Amniotic stem cell (primary cell): ENCODE measurements around the gene PLEKHN1.
"Not testable (repeated sequence)": the region's sequence is repeated elsewhere in the genome, so short reads cannot be mapped to it uniquely, and the experiment has no call there.

Source experiments
- DNase-seq: peaks from one replicate; lab custom pipeline; 2025; lab: John Stamatoyannopoulos, UW

The PLEKHN1 gene

GRCh38 chr1:993379-993995 lies 27.2 kb downstream of the PLEKHN1 start:
- DNase-seq, result no peak

- not testable (repeated sequence) for DNase-seq
These were observed 28.3 kb downstream of the PLEKHN1 start for GRCh38 chr1:994546-994945.

GRCh38 chr1:995665-996633 lies 29.7 kb downstream of the PLEKHN1 start:
- DNase-seq, result no peak

- no peak for DNase-seq
These were observed 30.8 kb downstream of the PLEKHN1 start for GRCh38 chr1:996851-997712.

GRCh38 chr1:997713-997992 lies 31.4 kb downstream of the PLEKHN1 start:
- no peak for DNase-seq

GRCh38 chr1:997993-998744 lies 31.9 kb downstream of the PLEKHN1 start:
- no peak for DNase-seq

- DNase-seq, result no peak
These were observed 32.4 kb downstream of the PLEKHN1 start for GRCh38 chr1:998745-998994.

- DNase-seq, result no peak
These were observed 32.9 kb downstream of the PLEKHN1 start for GRCh38 chr1:998995-999724.

GRCh38 chr1:999725-1000356 lies 33.6 kb downstream of the PLEKHN1 start, which contains the start of gene HES4:
Gene HES4, minus strand, starts transcription at chr1:1000097. Its CDS starts 124 bp downstream, at chr1:999973.
- DNase-seq, result peak; percentile 84

- DNase-seq, result peak; percentile 56
These were observed 34.2 kb downstream of the PLEKHN1 start for GRCh38 chr1:1000357-1001056.

GRCh38 chr1:1001057-1001783 lies 34.9 kb downstream of the PLEKHN1 start:
- DNase-seq, result no peak

GRCh38 chr1:1003618-1004419 lies 37.5 kb downstream of the PLEKHN1 start:
- DNase-seq, result no peak

- no peak for DNase-seq
These were observed 38.1 kb downstream of the PLEKHN1 start for GRCh38 chr1:1004420-1004779.

- no peak for DNase-seq
These were observed 38.8 kb downstream of the PLEKHN1 start for GRCh38 chr1:1004780-1005697.

- DNase-seq, result no peak
These were observed 39.6 kb downstream of the PLEKHN1 start for GRCh38 chr1:1005774-1006304.

GRCh38 chr1:1006305-1007159 lies 40.2 kb downstream of the PLEKHN1 start:
- DNase-seq, result no peak
